ENCODE data around the gene RYR2. TPM values are rescaled to one million over a fixed set of nuclear protein-coding genes. Genes with fewer than 3 reads are reported as not detected.

Gene RYR2
- total and polyA plus RNA-seq, 7 experiments from 2014 or later = 0.05 TPM; not detected in 6

GRCh38 chr1:237640011-237640671 is 598.2 kb downstream of the RYR2 start:
- no peaks in the 10 kb centered on the region for H3K9me3 ChIP-seq (ENCODE audit: control insufficient read depth in 2 of 3, low read length in 3 of 3)
- intact Hi-C loops (cut with micrococcal nuclease) = no loop called here
- H3K4me3 Mint-ChIP-seq = no peak overlapping the region

GRCh38 chr1:237640966-237641365 is 599.0 kb downstream of the RYR2 start:
- H3K4me3 ChIP-seq (ENCODE audit: low read length) = no peak overlapping the region
- DNase-seq (no peak), ATAC-seq (no peak)
- Mint-ChIP-seq H3K27me3 (no peaks in the 10 kb centered on the region), H3K9me3 (peaks cover 0 to 5% (median 0%) of the 10 kb centered on the region in 11 donors), H3K27ac (no peak overlapping the region), H3K4me1 (no peaks in the 10 kb centered on the region), H3K4me3 (no peak overlapping the region), H3K36me3 (no peaks in the 10 kb centered on the region)
- CTCF ChIA-PET = no interaction called here
- H3K9me3 ChIP-seq (ENCODE audit: control insufficient read depth in 2 of 3, low read length in 3 of 3) = no peaks in the 10 kb centered on the region
- H3K36me3 ChIP-seq (ENCODE audit: control insufficient read depth in 2 of 3, insufficient read depth in 3 of 3, low read length in 3 of 3) = no peaks in the 10 kb centered on the region
- no peaks in the 10 kb centered on the region for H3K27me3 ChIP-seq (ENCODE audit: control insufficient read depth in 2 of 2, insufficient read depth in 2 of 2, low read length in 2 of 2)
- H3K4me1 ChIP-seq (ENCODE audit: control insufficient read depth in 2 of 2, insufficient read depth in 2 of 2, low read length in 2 of 2) = no peaks in the 10 kb centered on the region
- intact Hi-C loops (cut with micrococcal nuclease) = no loop called here
- H3K27ac ChIP-seq (ENCODE audit: low read depth, low read length) = no peak overlapping the region
- POLR2A ChIA-PET = no interaction called here

More at GRCh38 chr1:237640011-237640671, 598.2 kb downstream of the RYR2 start:
- H3K4me3 ChIP-seq (ENCODE audit: low read length) = no peak overlapping the region
- H3K27me3 ChIP-seq (ENCODE audit: control insufficient read depth in 2 of 2, insufficient read depth in 2 of 2, low read length in 2 of 2) = no peaks in the 10 kb centered on the region
- ATAC-seq = no peak
- H3K27ac Mint-ChIP-seq = no peak overlapping the region
- H3K36me3 Mint-ChIP-seq = no peaks in the 10 kb centered on the region
- no peaks in the 10 kb centered on the region for H3K36me3 ChIP-seq (ENCODE audit: control insufficient read depth in 2 of 3, insufficient read depth in 3 of 3, low read length in 3 of 3)
- H3K4me1 ChIP-seq (ENCODE audit: control insufficient read depth in 2 of 2, insufficient read depth in 2 of 2, low read length in 2 of 2) = no peaks in the 10 kb centered on the region
- no peaks in the 10 kb centered on the region for H3K27me3 Mint-ChIP-seq
- peaks cover 0 to 4% (median 0%) of the 10 kb centered on the region in 11 donors for H3K9me3 Mint-ChIP-seq
- ChIA-PET POLR2A (interaction anchor here (0.5 kb wide), 1 partner anchor 84 kb away, joined by 5 read pairs; no protein-coding TSS in a partner anchor), CTCF (no interaction called here)
- no peak overlapping the region for H3K27ac ChIP-seq (ENCODE audit: low read depth, low read length)
- DNase-seq = no peak
- no peaks in the 10 kb centered on the region for H3K4me1 Mint-ChIP-seq

GRCh38 chr1:237650809-237651208 is 608.8 kb downstream of the RYR2 start:
- Mint-ChIP-seq H3K27ac (no peak overlapping the region), H3K27me3 (peaks cover 0 to 4% (median 0%) of the 10 kb centered on the region in 5 donors), H3K4me1 (no peaks in the 10 kb centered on the region), H3K4me3 (no peak overlapping the region), H3K36me3 (no peaks in the 10 kb centered on the region), H3K9me3 (peaks cover 0 to 6% (median 0%) of the 10 kb centered on the region in 11 donors)
- CTCF ChIA-PET = no interaction called here
- DNase-seq (no peak), ATAC-seq (no peak)
- no peaks in the 10 kb centered on the region for H3K36me3 ChIP-seq (ENCODE audit: control insufficient read depth in 2 of 3, insufficient read depth in 3 of 3, low read length in 3 of 3)
- POLR2A ChIA-PET = no interaction called here
- no peaks in the 10 kb centered on the region for H3K9me3 ChIP-seq (ENCODE audit: control insufficient read depth in 2 of 3, low read length in 3 of 3)
- intact Hi-C loops (cut with micrococcal nuclease) = no loop called here
- no peak overlapping the region for H3K27ac ChIP-seq (ENCODE audit: low read depth, low read length)
- H3K4me1 ChIP-seq (ENCODE audit: control insufficient read depth in 2 of 2, insufficient read depth in 2 of 2, low read length in 2 of 2) = no peaks in the 10 kb centered on the region
- no peak overlapping the region for H3K4me3 ChIP-seq (ENCODE audit: low read length)
- no peaks in the 10 kb centered on the region for H3K27me3 ChIP-seq (ENCODE audit: control insufficient read depth in 2 of 2, insufficient read depth in 2 of 2, low read length in 2 of 2)

GRCh38 chr1:237655778-237656177 is 613.8 kb downstream of the RYR2 start:
- ATAC-seq (no peak), DNase-seq (no peak)
- intact Hi-C loops (cut with micrococcal nuclease) = no loop called here
- ChIA-PET CTCF (no interaction called here), POLR2A (no interaction called here)
- no peak overlapping the region for H3K4me3 Mint-ChIP-seq
- Histone ChIP-seq H3K27me3 (ENCODE audit: control insufficient read depth in 2 of 2, insufficient read depth in 2 of 2, low read length in 2 of 2) (no peaks in the 10 kb centered on the region), H3K4me3 (ENCODE audit: low read length) (no peak overlapping the region), H3K36me3 (ENCODE audit: control insufficient read depth in 2 of 3, insufficient read depth in 3 of 3, low read length in 3 of 3) (no peaks in the 10 kb centered on the region), H3K9me3 (ENCODE audit: control insufficient read depth in 2 of 3, low read length in 3 of 3) (no peaks in the 10 kb centered on the region), H3K27ac (ENCODE audit: low read depth, low read length) (no peak overlapping the region), H3K4me1 (ENCODE audit: control insufficient read depth in 2 of 2, insufficient read depth in 2 of 2, low read length in 2 of 2) (no peaks in the 10 kb centered on the region)
- no peaks in the 10 kb centered on the region for H3K36me3 Mint-ChIP-seq
- H3K4me1 Mint-ChIP-seq = no peaks in the 10 kb centered on the region
- peaks cover 0 to 4% (median 0%) of the 10 kb centered on the region in 5 donors for H3K27me3 Mint-ChIP-seq
- H3K9me3 Mint-ChIP-seq = peaks cover 0 to 3% (median 0%) of the 10 kb centered on the region in 11 donors
- H3K27ac Mint-ChIP-seq = no peak overlapping the region

- H3K27me3 Mint-ChIP-seq = peaks cover 0 to 4% (median 0%) of the 10 kb centered on the region in 5 donors
- H3K4me1 ChIP-seq (ENCODE audit: control insufficient read depth in 2 of 2, insufficient read depth in 2 of 2, low read length in 2 of 2) = no peaks in the 10 kb centered on the region
- H3K27me3 ChIP-seq (ENCODE audit: control insufficient read depth in 2 of 2, insufficient read depth in 2 of 2, low read length in 2 of 2) = no peaks in the 10 kb centered on the region
- no peaks in the 10 kb centered on the region for H3K4me1 Mint-ChIP-seq
- H3K36me3 ChIP-seq (ENCODE audit: control insufficient read depth in 2 of 3, insufficient read depth in 3 of 3, low read length in 3 of 3) = no peaks in the 10 kb centered on the region
- H3K36me3 Mint-ChIP-seq = no peaks in the 10 kb centered on the region
- POLR2A ChIA-PET = no interaction called here
- ATAC-seq (no peak), DNase-seq (no peak)
- intact Hi-C loops (cut with micrococcal nuclease) = no loop called here
- no peak overlapping the region for H3K27ac ChIP-seq (ENCODE audit: low read depth, low read length)
- H3K27ac Mint-ChIP-seq = no peak overlapping the region
- no peaks in the 10 kb centered on the region for H3K9me3 ChIP-seq (ENCODE audit: control insufficient read depth in 2 of 3, low read length in 3 of 3)
- CTCF ChIA-PET = no interaction called here
- H3K9me3 Mint-ChIP-seq = peaks cover 0 to 8% (median 0%) of the 10 kb centered on the region in 11 donors
- no peak overlapping the region for H3K4me3 ChIP-seq (ENCODE audit: low read length)
- no peak overlapping the region for H3K4me3 Mint-ChIP-seq
Observed at GRCh38 chr1:237664348-237664747, 622.4 kb downstream of the RYR2 start.

- H3K27ac Mint-ChIP-seq = no peak overlapping the region
- DNase-seq (no peak), ATAC-seq (no peak)
- Histone ChIP-seq H3K36me3 (ENCODE audit: control insufficient read depth in 2 of 3, insufficient read depth in 3 of 3, low read length in 3 of 3) (no peaks in the 10 kb centered on the region), H3K27me3 (ENCODE audit: control insufficient read depth in 2 of 2, insufficient read depth in 2 of 2, low read length in 2 of 2) (no peaks in the 10 kb centered on the region), H3K9me3 (ENCODE audit: control insufficient read depth in 2 of 3, low read length in 3 of 3) (no peaks in the 10 kb centered on the region), H3K4me3 (ENCODE audit: low read length) (no peak overlapping the region), H3K27ac (ENCODE audit: low read depth, low read length) (no peak overlapping the region), H3K4me1 (ENCODE audit: control insufficient read depth in 2 of 2, insufficient read depth in 2 of 2, low read length in 2 of 2) (no peaks in the 10 kb centered on the region)
- CTCF ChIA-PET = no interaction called here
- intact Hi-C loops (cut with micrococcal nuclease) = no loop called here
- POLR2A ChIA-PET = no interaction called here
- no peak overlapping the region for H3K4me3 Mint-ChIP-seq
- peaks cover 0 to 14% (median 0%) of the 10 kb centered on the region in 11 donors for H3K9me3 Mint-ChIP-seq
- no peaks in the 10 kb centered on the region for H3K27me3 Mint-ChIP-seq
- no peaks in the 10 kb centered on the region for H3K36me3 Mint-ChIP-seq
- H3K4me1 Mint-ChIP-seq = no peaks in the 10 kb centered on the region
Observed at GRCh38 chr1:237670302-237670701, 628.3 kb downstream of the RYR2 start.

- no peak overlapping the region for H3K4me3 ChIP-seq (ENCODE audit: low read length)
- POLR2A ChIA-PET = no interaction called here
- H3K36me3 Mint-ChIP-seq = no peaks in the 10 kb centered on the region
- no peak overlapping the region for H3K4me3 Mint-ChIP-seq
- no peaks in the 10 kb centered on the region for H3K4me1 ChIP-seq (ENCODE audit: control insufficient read depth in 2 of 2, insufficient read depth in 2 of 2, low read length in 2 of 2)
- no peak for ATAC-seq
- no peaks in the 10 kb centered on the region for H3K36me3 ChIP-seq (ENCODE audit: control insufficient read depth in 2 of 3, insufficient read depth in 3 of 3, low read length in 3 of 3)
- H3K9me3 Mint-ChIP-seq = peaks cover 0 to 14% (median 0%) of the 10 kb centered on the region in 11 donors
- DNase-seq = no peak
- H3K9me3 ChIP-seq (ENCODE audit: control insufficient read depth in 2 of 3, low read length in 3 of 3) = no peaks in the 10 kb centered on the region
- no peaks in the 10 kb centered on the region for H3K27me3 ChIP-seq (ENCODE audit: control insufficient read depth in 2 of 2, insufficient read depth in 2 of 2, low read length in 2 of 2)
- intact Hi-C loops (cut with micrococcal nuclease) = no loop called here
- CTCF ChIA-PET = no interaction called here
- no peaks in the 10 kb centered on the region for H3K27me3 Mint-ChIP-seq
- H3K27ac Mint-ChIP-seq = no peak overlapping the region
- H3K4me1 Mint-ChIP-seq = no peaks in the 10 kb centered on the region
- no peak overlapping the region for H3K27ac ChIP-seq (ENCODE audit: low read depth, low read length)
Observed at GRCh38 chr1:237671262-237671661, 629.3 kb downstream of the RYR2 start.
